Prostate gland (tissue), 2 donors: Measurements from ENCODE around the gene PNRC1. TPM values are rescaled to one million over a fixed set of nuclear protein-coding genes. Genes with fewer than 3 reads are reported as not detected.
"Not testable (repeated sequence)": the region's sequence is repeated elsewhere in the genome, so short reads cannot be mapped to it uniquely, and the experiment has no call there.

ENCODE experiments used
- DNase-seq: peaks from one replicate; pipeline ENCODE4 v3.0.0-alpha.2; 2019; ENCODE audit warnings: low spot score
- H3K27ac ChIP-seq, 2 donors: fragments of 200-600 bp; sonication (generic); 2 replicates each; pipeline ENCODE4 v1.5.1; 2017 to 2019
- H3K27me3 ChIP-seq: fragments of 200-600 bp; sonication (generic); replicated peaks from 2 replicates; pipeline ENCODE4 v1.5.1; 2019; ENCODE audit not compliant: insufficient read depth
- H3K36me3 ChIP-seq, 2 donors: fragments of 200-600 bp; sonication (generic); 1 replicate in 1 of 2; 2 replicates in 1 of 2; pipeline versions ENCODE4 v1.5.1 to v1.8.1; 2017 to 2019
- H3K4me1 ChIP-seq: fragments of 200-600 bp; sonication (generic); replicated peaks from 2 replicates; pipeline ENCODE4 v1.5.1; 2019
- H3K4me3 ChIP-seq, 2 donors: fragments of 200-600 bp; sonication (generic); 2 replicates each; pipeline ENCODE4 v1.5.1; 2017 to 2019
- H3K9me3 ChIP-seq: fragments of 200-600 bp; sonication (generic); 2 replicates; pipeline ENCODE4 v1.5.1; 2017
- POLR2A ChIP-seq: fragments of 450-650 bp; IDR thresholded peaks from one replicate; pipeline ENCODE4 v1.6.1; 2016; ENCODE audit warnings: antibody characterized with exemption, mild to moderate bottlenecking
- POLR2AphosphoS5 ChIP-seq: sonication (generic); formaldehyde crosslinking; IDR thresholded peaks from one replicate; pipeline ENCODE4 v1.6.1; 2017; ENCODE audit warnings: antibody characterized with exemption
- WGBS: methylation state at CpG from one replicate; pipeline ENCODE4 v1.1.5; 2018; 5-methylcytosine and 5-hydroxymethylcytosine counted together
- intact Hi-C: fragments of 100-400 bp; cut with DNase I; formaldehyde crosslinking; loops from one replicate; pipeline ENCODE4 v1.14.2; 2022
- total RNA-seq, 2 donors: library from RNA; depleted of rRNA; stranded (reverse); fragments of >200 nt; gene quantifications; one replicate each; pipeline ENCODE4 v1.1.0, GENCODE V29; 2016
- TF ChIP-seq, protein P1 (sequence below), 4 experiments: fragments of 200-600 bp in 2 of 4; fragments of 450-650 bp in 2 of 4; sonication (generic) in 2 of 4; IDR thresholded peaks; 1 replicate in 3 of 4; 2 replicates in 1 of 4; pipeline ENCODE4 v1.5.1; 2016 to 2019; ENCODE audit warnings: antibody characterized with exemption in 4 of 4, mild to moderate bottlenecking in 2 of 4, moderate library complexity in 2 of 4

The PNRC1 gene
- total RNA-seq: 100 to 1,000 TPM; 216 to 273 TPM

DNA sequence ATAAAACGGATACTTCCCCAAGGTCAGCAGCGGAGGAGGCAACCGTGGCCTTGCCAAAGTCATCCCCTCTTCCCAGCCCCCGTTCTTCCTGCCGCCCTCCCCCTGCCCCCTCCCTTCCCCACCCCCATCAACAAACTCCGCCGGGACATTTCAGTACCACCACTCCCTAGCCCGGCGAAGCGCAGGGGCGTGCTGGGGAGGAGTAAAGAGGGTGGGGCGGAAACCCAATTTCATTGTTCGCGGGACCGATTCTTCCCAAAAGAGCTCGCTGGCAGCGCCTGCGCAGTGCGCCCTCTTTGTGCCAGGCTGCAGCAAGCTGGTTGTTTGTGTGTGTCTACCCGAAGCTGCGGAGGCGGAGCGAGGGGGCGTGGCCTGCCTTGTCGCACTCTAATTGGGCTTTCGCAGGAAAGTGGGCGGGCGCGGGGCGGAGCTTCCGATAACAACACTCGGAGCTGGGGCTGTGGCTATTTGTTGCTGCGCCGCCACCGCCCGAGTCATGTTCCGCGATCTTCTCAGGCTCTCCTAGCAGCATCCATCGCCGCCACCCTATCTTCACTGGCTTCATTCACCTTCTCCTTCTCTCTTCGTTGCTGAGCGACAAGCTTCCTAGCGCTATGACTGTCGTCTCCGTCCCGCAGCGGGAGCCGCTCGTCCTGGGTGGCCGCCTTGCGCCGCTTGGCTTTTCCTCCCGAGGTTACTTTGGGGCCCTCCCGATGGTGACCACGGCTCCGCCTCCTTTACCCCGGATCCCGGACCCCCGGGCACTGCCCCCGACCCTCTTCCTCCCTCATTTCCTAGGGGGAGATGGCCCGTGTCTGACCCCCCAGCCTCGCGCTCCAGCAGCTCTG is at the start of gene PNRC1:
Gene PNRC1 (plus strand): TSS at position 471 of the 848 bp plus-strand sequence. CDS start 144 bp downstream, at position 615.
- H3K27me3 ChIP-seq: no peaks in the 10 kb centered on the region
- WGBS: under 1% methylated on average over 63 of the region's 63 CpGs
- H3K4me1 ChIP-seq: no peaks in the 10 kb centered on the region
- peak within 1 kb of the TSS; percentile 100 for H3K4me3 ChIP-seq
- intact Hi-C loops: loop anchor here (5.0 kb wide), 6 partner anchors 37 to 272 kb away; partner anchors contain the start of genes PM20D2, SRSF12 and UBE2J1
- H3K36me3 ChIP-seq: peaks cover 0 to 1% of the 10 kb centered on the region in 2 donors
- H3K9me3 ChIP-seq: no peaks in the 10 kb centered on the region
- peak; percentile 100 for DNase-seq
- peak within 1 kb of the TSS; percentile 100 for H3K27ac ChIP-seq
- TF ChIP-seq POLR2A (peak; percentile 100), POLR2AphosphoS5 (peak; percentile 100)
- TF ChIP-seq, protein P1, sequence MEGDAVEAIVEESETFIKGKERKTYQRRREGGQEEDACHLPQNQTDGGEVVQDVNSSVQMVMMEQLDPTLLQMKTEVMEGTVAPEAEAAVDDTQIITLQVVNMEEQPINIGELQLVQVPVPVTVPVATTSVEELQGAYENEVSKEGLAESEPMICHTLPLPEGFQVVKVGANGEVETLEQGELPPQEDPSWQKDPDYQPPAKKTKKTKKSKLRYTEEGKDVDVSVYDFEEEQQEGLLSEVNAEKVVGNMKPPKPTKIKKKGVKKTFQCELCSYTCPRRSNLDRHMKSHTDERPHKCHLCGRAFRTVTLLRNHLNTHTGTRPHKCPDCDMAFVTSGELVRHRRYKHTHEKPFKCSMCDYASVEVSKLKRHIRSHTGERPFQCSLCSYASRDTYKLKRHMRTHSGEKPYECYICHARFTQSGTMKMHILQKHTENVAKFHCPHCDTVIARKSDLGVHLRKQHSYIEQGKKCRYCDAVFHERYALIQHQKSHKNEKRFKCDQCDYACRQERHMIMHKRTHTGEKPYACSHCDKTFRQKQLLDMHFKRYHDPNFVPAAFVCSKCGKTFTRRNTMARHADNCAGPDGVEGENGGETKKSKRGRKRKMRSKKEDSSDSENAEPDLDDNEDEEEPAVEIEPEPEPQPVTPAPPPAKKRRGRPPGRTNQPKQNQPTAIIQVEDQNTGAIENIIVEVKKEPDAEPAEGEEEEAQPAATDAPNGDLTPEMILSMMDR (IDR thresholded peaks at IDR 0.05): peak in 1 of 4 experiments; percentile 11

DNA sequence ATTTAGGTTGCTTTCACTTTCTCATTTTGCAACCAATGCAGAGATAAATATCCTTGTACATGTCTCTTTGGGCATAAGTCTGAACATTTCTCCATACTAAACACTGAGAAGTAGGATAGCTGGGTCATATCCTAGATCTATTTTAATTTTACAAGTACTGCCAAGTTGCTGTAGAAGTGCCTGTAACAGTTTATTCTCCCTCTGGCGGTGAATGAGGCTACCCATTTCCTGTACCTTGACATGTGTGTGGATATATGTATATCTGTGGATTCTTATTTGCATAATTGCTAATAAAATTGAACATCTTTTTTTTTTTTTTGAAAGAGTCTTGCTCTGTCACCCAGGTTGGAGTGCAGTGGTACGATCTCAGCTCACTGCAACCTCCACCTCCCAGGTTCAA is 48.0 kb upstream of the PNRC1 start:
- H3K9me3 ChIP-seq: no peaks in the 10 kb centered on the region
- H3K4me3 ChIP-seq: no peak overlapping the region
- TF ChIP-seq POLR2AphosphoS5 (no peak), POLR2A (no peak)
- TF ChIP-seq, protein P1 (IDR thresholded peaks at IDR 0.05): peak in 1 of 4 experiments; percentile 13
- no peaks in the 10 kb centered on the region for H3K36me3 ChIP-seq
- intact Hi-C loops: loop anchor here (10.0 kb wide), 1 partner anchor 48 kb away; no protein-coding TSS in a partner anchor
- no peak for DNase-seq
- H3K27ac ChIP-seq: no peak overlapping the region
- H3K27me3 ChIP-seq: no peaks in the 10 kb centered on the region
- 68% methylated on average over 2 of the region's 2 CpGs for WGBS
- peaks cover 3% of the 10 kb centered on the region for H3K4me1 ChIP-seq

GRCh38 chr6:89033461-89033860 is 47.1 kb upstream of the PNRC1 start:
- DNase-seq: no peak
- Histone ChIP-seq H3K9me3 (no peaks in the 10 kb centered on the region), H3K27ac (no peak overlapping the region), H3K4me1 (peaks cover 3% of the 10 kb centered on the region), H3K27me3 (no peaks in the 10 kb centered on the region), H3K36me3 (no peaks in the 10 kb centered on the region), H3K4me3 (no peak overlapping the region)
- TF ChIP-seq POLR2A (no peak), POLR2AphosphoS5 (no peak)
- intact Hi-C loops: loop anchor here (10.0 kb wide), 1 partner anchor 49 kb away; no protein-coding TSS in a partner anchor
- WGBS: 27% methylated on average over 1 of the region's 1 CpG

- H3K27me3 ChIP-seq, H3K4me3 ChIP-seq, H3K9me3 ChIP-seq, H3K4me1 ChIP-seq, H3K36me3 ChIP-seq, DNase-seq, H3K27ac ChIP-seq: not testable (repeated sequence)
- 73% methylated on average over 4 of the region's 4 CpGs for WGBS
- intact Hi-C loops: loop anchor here (10.0 kb wide), 1 partner anchor 49 kb away; no protein-coding TSS in a partner anchor
These were observed 46.4 kb upstream of the PNRC1 start for GRCh38 chr6:89034116-89034515.

- Histone ChIP-seq H3K4me3 (peak overlapping the region in 1 of 2 donors; percentile 2), H3K9me3 (no peaks in the 10 kb centered on the region), H3K27ac (peak overlapping the region; percentile 75 to 81), H3K4me1 (peaks cover 3% of the 10 kb centered on the region), H3K36me3 (no peaks in the 10 kb centered on the region), H3K27me3 (no peaks in the 10 kb centered on the region)
- TF ChIP-seq POLR2A (no peak), POLR2AphosphoS5 (no peak)
- TF ChIP-seq, protein P1 (IDR thresholded peaks at IDR 0.05): no peak
- no peak for DNase-seq
- intact Hi-C loops: loop anchor here (10.0 kb wide), 1 partner anchor 50 kb away; no protein-coding TSS in a partner anchor
- 55% methylated on average over 7 of the region's 7 CpGs for WGBS
These were observed 45.8 kb upstream of the PNRC1 start for GRCh38 chr6:89034586-89035251.
